Measurements from ENCODE around the gene FGF2.
"Not testable (repeated sequence)": the region's sequence is repeated elsewhere in the genome, so short reads cannot be mapped to it uniquely, and the experiment has no call there.

FGF2 gene

GRCh38 chr4:122909683-122910082 is 83.1 kb downstream of the FGF2 start:
- Mint-ChIP-seq H3K36me3 (peaks cover 6% of the 10 kb centered on the region), H3K9me3 (no peaks in the 10 kb centered on the region), H3K27ac (no peak overlapping the region), H3K4me1 (no peaks in the 10 kb centered on the region), H3K4me3 (no peak overlapping the region)
- ATAC-seq (no peak), DNase-seq (ENCODE audit: low spot score in 2 of 2) (no peak)

- Mint-ChIP-seq H3K9me3 (no peaks in the 10 kb centered on the region), H3K4me3 (no peak overlapping the region), H3K4me1 (no peaks in the 10 kb centered on the region), H3K36me3 (peaks cover 6% of the 10 kb centered on the region), H3K27ac (no peak overlapping the region)
- ATAC-seq: no peak
- DNase-seq (ENCODE audit: low spot score in 2 of 2): no peak
Measured at GRCh38 chr4:122911588-122911987, 85.0 kb downstream of the FGF2 start.

- ATAC-seq (no peak), DNase-seq (ENCODE audit: low spot score in 2 of 2) (no peak)
- Mint-ChIP-seq H3K36me3 (peaks cover 6% of the 10 kb centered on the region), H3K4me1 (no peaks in the 10 kb centered on the region), H3K9me3 (no peaks in the 10 kb centered on the region), H3K27ac (no peak overlapping the region), H3K4me3 (no peak overlapping the region)
Measured at GRCh38 chr4:122912810-122913575, 86.4 kb downstream of the FGF2 start.

GRCh38 chr4:122914292-122914904 is 87.8 kb downstream of the FGF2 start:
- DNase-seq (ENCODE audit: low spot score in 2 of 2) (no peak), ATAC-seq (peak; percentile 66)
- Mint-ChIP-seq H3K36me3 (no peaks in the 10 kb centered on the region), H3K4me3 (no peak overlapping the region), H3K4me1 (no peaks in the 10 kb centered on the region), H3K9me3 (no peaks in the 10 kb centered on the region), H3K27ac (no peak overlapping the region)

- no peak for ATAC-seq
- H3K4me3 Mint-ChIP-seq: no peak overlapping the region
- DNase-seq (ENCODE audit: low spot score in 2 of 2): no peak
- H3K9me3 Mint-ChIP-seq: no peaks in the 10 kb centered on the region
- H3K36me3 Mint-ChIP-seq: no peaks in the 10 kb centered on the region
- no peak overlapping the region for H3K27ac Mint-ChIP-seq
- H3K4me1 Mint-ChIP-seq: no peaks in the 10 kb centered on the region
Measured at GRCh38 chr4:122914938-122915337, 88.3 kb downstream of the FGF2 start.

GRCh38 chr4:122917731-122918130 is 91.1 kb downstream of the FGF2 start:
- DNase-seq (ENCODE audit: low spot score in 2 of 2): no peak
- peaks cover 1% of the 10 kb centered on the region for H3K36me3 Mint-ChIP-seq
- H3K9me3 Mint-ChIP-seq: no peaks in the 10 kb centered on the region
- no peaks in the 10 kb centered on the region for H3K4me1 Mint-ChIP-seq
- no peak overlapping the region for H3K27ac Mint-ChIP-seq
- no peak for ATAC-seq
- H3K4me3 Mint-ChIP-seq: no peak overlapping the region

- Mint-ChIP-seq H3K27ac (no peak overlapping the region), H3K4me3 (no peak overlapping the region), H3K36me3 (peaks cover 6% of the 10 kb centered on the region), H3K9me3 (no peaks in the 10 kb centered on the region), H3K4me1 (no peaks in the 10 kb centered on the region)
- no peak for ATAC-seq
- DNase-seq (ENCODE audit: low spot score in 2 of 2): no peak
Measured at GRCh38 chr4:122920473-122920872, 93.8 kb downstream of the FGF2 start.

GRCh38 chr4:122921300-122921699 is 94.7 kb downstream of the FGF2 start:
- no peak overlapping the region for H3K4me3 Mint-ChIP-seq
- no peak for DNase-seq (ENCODE audit: low spot score in 2 of 2)
- H3K4me1 Mint-ChIP-seq: no peaks in the 10 kb centered on the region
- peaks cover 6% of the 10 kb centered on the region for H3K36me3 Mint-ChIP-seq
- H3K27ac Mint-ChIP-seq: no peak overlapping the region
- ATAC-seq: no peak
- no peaks in the 10 kb centered on the region for H3K9me3 Mint-ChIP-seq

- no peak within 1 kb of the TSS for H3K4me3 Mint-ChIP-seq
- peak within 1 kb of the TSS; percentile 92 for H3K27ac Mint-ChIP-seq
- ATAC-seq (peak; percentile 73), DNase-seq (ENCODE audit: low spot score in 2 of 2) (peak; percentile 37 to 81)
- no peaks in the 10 kb centered on the region for H3K9me3 Mint-ChIP-seq
- peaks cover 6% of the 10 kb centered on the region for H3K36me3 Mint-ChIP-seq
- H3K4me1 Mint-ChIP-seq: no peaks in the 10 kb centered on the region
Measured at GRCh38 chr4:122921971-122922876, 95.6 kb downstream of the FGF2 start, which contains the start of gene NUDT6. Gene NUDT6 (minus strand): TSS chr4:122922597. CDS start chr4:122922572, 25 bp downstream.

- ATAC-seq (peak; percentile 98), DNase-seq (ENCODE audit: low spot score in 2 of 2) (peak; percentile 65 to 92)
- H3K4me1 Mint-ChIP-seq: no peaks in the 10 kb centered on the region
- peak overlapping the region; percentile 92 for H3K27ac Mint-ChIP-seq
- no peak overlapping the region for H3K4me3 Mint-ChIP-seq
- H3K9me3 Mint-ChIP-seq: no peaks in the 10 kb centered on the region
- peaks cover 6% of the 10 kb centered on the region for H3K36me3 Mint-ChIP-seq
Measured at GRCh38 chr4:122922877-122923511, 96.4 kb downstream of the FGF2 start.

GRCh38 chr4:122928930-122929329 is 102.3 kb downstream of the FGF2 start:
- Mint-ChIP-seq H3K4me1 (no peaks in the 10 kb centered on the region), H3K4me3 (no peak overlapping the region), H3K36me3 (peaks cover 53% of the 10 kb centered on the region), H3K9me3 (no peaks in the 10 kb centered on the region), H3K27ac (no peak overlapping the region)
- no peak for ATAC-seq
- no peak for DNase-seq (ENCODE audit: low spot score in 2 of 2)

- DNase-seq (ENCODE audit: low spot score in 2 of 2): no peak
- no peaks in the 10 kb centered on the region for H3K9me3 Mint-ChIP-seq
- H3K27ac Mint-ChIP-seq: no peak overlapping the region
Measured at GRCh38 chr4:122930862-122931261, 104.2 kb downstream of the FGF2 start.

GRCh38 chr4:122932763-122933162 is 106.1 kb downstream of the FGF2 start:
- Mint-ChIP-seq H3K4me3 (no peak overlapping the region), H3K36me3 (peaks cover 86% of the 10 kb centered on the region), H3K27ac (peak overlapping the region; percentile 37), H3K9me3 (no peaks in the 10 kb centered on the region), H3K4me1 (peaks cover 14% of the 10 kb centered on the region)
- DNase-seq (ENCODE audit: low spot score in 2 of 2) (no peak), ATAC-seq (no peak)

More at GRCh38 chr4:122930862-122931261, 104.2 kb downstream of the FGF2 start:
- Mint-ChIP-seq H3K36me3 (peaks cover 72% of the 10 kb centered on the region), H3K4me3 (no peak overlapping the region), H3K4me1 (peaks cover 14% of the 10 kb centered on the region)
- no peak for ATAC-seq

- H3K36me3 Mint-ChIP-seq: peaks cover 61% of the 10 kb centered on the region
- H3K27ac Mint-ChIP-seq: peak overlapping the region; percentile 29
- not testable (repeated sequence) for DNase-seq (ENCODE audit: low spot score in 2 of 2); H3K9me3 Mint-ChIP-seq; H3K4me1 Mint-ChIP-seq; ATAC-seq
- H3K4me3 Mint-ChIP-seq: peak overlapping the region; percentile 35
Measured at GRCh38 chr4:122945136-122945535, 118.5 kb downstream of the FGF2 start.

GRCh38 chr4:122946142-122946541 is 119.5 kb downstream of the FGF2 start:
- ATAC-seq (no peak), DNase-seq (ENCODE audit: low spot score in 2 of 2) (no peak)
- no peak overlapping the region for H3K4me3 Mint-ChIP-seq
- no peaks in the 10 kb centered on the region for H3K4me1 Mint-ChIP-seq
- peaks cover 63% of the 10 kb centered on the region for H3K36me3 Mint-ChIP-seq
- no peak overlapping the region for H3K27ac Mint-ChIP-seq
- H3K9me3 Mint-ChIP-seq: peaks cover 2% of the 10 kb centered on the region
